ENCODE results near the gene SPG7. TPM values are rescaled to one million over a fixed set of nuclear protein-coding genes. Genes with fewer than 3 reads are reported as not detected.
"Not testable (repeated sequence)": the region's sequence is repeated elsewhere in the genome, so short reads cannot be mapped to it uniquely, and the experiment has no call there.

The SPG7 gene
- total RNA-seq, 4 donors from 2014 or later, result 79.0 to 156 (median 92.3) TPM

DNA sequence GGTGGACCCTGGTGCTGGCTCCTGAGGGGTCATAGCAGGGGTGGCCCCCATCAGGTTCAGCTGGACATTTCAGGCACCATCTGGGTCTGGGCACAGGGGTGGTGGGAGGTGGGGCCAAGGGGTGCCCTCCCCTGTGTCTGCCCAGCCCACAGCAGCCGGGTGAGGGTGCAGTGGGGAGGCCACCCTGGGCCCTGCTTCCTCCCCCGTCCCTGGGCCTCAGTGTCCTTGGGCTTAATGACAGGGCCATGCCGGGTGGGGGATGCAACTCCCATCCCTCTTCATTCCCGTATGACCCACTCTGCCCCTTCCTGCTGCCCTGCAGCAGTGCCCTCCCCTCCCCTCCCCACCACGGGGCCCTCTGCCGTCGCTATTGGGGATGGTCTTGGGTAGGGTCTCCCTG is 78.0 kb downstream of the SPG7 start:
- WGBS, 2 donors, result 82 to 90% methylated on average over 7 of the region's 7 CpGs
- intact Hi-C loops (cut with DNase I; ENCODE audit: low total_unique reads), result no loop called here
- no peak for TF ChIP-seq POLR2A (IDR thresholded peaks at IDR 0.05)
- TF ChIP-seq, protein P1, sequence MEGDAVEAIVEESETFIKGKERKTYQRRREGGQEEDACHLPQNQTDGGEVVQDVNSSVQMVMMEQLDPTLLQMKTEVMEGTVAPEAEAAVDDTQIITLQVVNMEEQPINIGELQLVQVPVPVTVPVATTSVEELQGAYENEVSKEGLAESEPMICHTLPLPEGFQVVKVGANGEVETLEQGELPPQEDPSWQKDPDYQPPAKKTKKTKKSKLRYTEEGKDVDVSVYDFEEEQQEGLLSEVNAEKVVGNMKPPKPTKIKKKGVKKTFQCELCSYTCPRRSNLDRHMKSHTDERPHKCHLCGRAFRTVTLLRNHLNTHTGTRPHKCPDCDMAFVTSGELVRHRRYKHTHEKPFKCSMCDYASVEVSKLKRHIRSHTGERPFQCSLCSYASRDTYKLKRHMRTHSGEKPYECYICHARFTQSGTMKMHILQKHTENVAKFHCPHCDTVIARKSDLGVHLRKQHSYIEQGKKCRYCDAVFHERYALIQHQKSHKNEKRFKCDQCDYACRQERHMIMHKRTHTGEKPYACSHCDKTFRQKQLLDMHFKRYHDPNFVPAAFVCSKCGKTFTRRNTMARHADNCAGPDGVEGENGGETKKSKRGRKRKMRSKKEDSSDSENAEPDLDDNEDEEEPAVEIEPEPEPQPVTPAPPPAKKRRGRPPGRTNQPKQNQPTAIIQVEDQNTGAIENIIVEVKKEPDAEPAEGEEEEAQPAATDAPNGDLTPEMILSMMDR (IDR thresholded peaks at IDR 0.05), result no peak
- H3K4me3 ChIP-seq (ENCODE audit: low read depth, poor library complexity, severe bottlenecking), result no peak overlapping the region
- no peak for DNase-seq (ENCODE audit: low spot score in 2 of 2)

DNA sequence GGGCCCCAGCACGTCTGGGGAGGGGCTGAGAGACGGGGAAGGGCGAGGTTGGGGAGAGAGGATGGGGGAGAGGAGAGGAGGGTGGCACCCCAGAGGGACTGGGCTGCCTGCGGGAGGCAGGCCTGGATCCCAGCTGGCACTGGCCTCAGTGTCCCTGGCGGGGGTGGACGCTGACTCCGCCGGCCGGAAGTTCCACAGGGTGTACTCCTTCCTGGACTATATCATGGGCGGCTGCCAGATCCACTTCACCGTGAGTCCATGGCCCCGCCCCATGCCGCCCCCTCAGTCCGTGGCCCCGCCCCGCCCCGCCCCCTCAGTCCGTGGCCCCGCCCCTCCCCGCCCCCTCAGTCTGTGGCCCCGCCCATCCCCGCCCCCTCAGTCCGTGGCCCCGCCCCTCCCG is 78.7 kb downstream of the SPG7 start:
- TF ChIP-seq POLR2A (IDR thresholded peaks at IDR 0.05), result no peak
- TF ChIP-seq, protein P1 (IDR thresholded peaks at IDR 0.05), result no peak
- WGBS, 2 donors, result 71 to 81% methylated on average over 9 to 13 of the region's 25 CpGs
- DNase-seq (ENCODE audit: low spot score in 2 of 2), result no peak
- no peak overlapping the region for H3K4me3 ChIP-seq (ENCODE audit: low read depth, poor library complexity, severe bottlenecking)
- intact Hi-C loops (cut with DNase I; ENCODE audit: low total_unique reads), result no loop called here

DNA sequence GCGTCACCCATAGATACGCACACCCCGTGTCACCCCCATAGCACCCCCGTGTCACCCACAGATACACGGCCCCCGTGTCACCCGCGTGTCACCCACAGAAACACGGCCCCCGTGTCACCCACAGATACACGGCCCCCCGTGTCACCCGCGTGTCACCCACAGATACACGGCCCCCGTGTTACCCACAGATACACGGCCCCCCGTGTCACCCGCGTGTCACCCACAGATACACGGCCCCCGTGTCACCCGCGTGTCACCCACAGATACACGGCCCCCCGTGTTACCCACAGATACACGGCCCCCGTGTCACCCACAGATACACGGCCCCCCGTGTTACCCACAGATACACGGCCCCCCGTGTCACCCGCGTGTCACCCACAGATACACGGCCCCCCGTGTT is 79.5 kb downstream of the SPG7 start:
- H3K4me3 ChIP-seq (ENCODE audit: low read depth, poor library complexity, severe bottlenecking); intact Hi-C loops (cut with DNase I; ENCODE audit: low total_unique reads); DNase-seq (ENCODE audit: low spot score in 2 of 2): not testable (repeated sequence)
- WGBS, 2 donors, result 96 to 100% methylated on average over 8 to 10 of the region's 36 CpGs

DNA sequence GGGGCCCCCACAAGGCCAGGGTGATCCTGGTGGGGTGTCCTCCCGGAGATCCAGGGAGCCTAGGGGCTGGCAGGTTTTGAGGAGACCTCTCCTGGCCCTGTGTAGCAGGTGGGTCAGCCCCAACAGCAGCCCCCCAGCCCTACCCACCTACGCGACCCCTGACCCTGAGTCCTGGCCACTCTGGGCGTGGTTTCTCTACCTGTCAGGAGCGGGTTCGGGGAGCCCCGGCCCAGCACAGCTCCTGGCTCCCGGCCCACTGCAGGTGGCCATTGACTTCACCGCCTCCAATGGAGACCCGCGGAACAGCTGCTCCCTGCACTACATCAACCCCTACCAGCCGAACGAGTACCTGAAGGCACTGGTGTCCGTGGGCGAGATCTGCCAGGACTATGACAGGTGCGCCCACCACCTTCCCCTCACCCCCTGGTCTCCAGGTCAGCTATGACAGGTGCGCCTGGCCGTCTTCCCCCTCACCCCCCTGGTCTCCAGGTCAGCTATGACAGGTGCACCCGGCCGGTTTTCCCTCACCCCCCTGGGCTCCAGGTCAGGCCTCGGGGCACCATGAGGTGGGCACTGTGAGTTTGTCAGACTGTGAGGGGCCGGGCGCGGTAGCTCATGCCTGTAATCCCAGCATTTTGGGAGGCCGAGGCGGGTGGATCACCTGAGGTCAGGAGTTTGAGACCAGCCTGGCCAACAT is 80.4 kb downstream of the SPG7 start:
- TF ChIP-seq, protein P1 (IDR thresholded peaks at IDR 0.05), result no peak
- TF ChIP-seq POLR2A (IDR thresholded peaks at IDR 0.05), result no peak
- 90 to 92% methylated on average over 17 to 26 of the region's 26 CpGs for WGBS, 2 donors
- no peak overlapping the region for H3K4me3 ChIP-seq (ENCODE audit: low read depth, poor library complexity, severe bottlenecking)
- intact Hi-C loops (cut with DNase I; ENCODE audit: low total_unique reads), result no loop called here
- no peak for DNase-seq (ENCODE audit: low spot score in 2 of 2)

DNA sequence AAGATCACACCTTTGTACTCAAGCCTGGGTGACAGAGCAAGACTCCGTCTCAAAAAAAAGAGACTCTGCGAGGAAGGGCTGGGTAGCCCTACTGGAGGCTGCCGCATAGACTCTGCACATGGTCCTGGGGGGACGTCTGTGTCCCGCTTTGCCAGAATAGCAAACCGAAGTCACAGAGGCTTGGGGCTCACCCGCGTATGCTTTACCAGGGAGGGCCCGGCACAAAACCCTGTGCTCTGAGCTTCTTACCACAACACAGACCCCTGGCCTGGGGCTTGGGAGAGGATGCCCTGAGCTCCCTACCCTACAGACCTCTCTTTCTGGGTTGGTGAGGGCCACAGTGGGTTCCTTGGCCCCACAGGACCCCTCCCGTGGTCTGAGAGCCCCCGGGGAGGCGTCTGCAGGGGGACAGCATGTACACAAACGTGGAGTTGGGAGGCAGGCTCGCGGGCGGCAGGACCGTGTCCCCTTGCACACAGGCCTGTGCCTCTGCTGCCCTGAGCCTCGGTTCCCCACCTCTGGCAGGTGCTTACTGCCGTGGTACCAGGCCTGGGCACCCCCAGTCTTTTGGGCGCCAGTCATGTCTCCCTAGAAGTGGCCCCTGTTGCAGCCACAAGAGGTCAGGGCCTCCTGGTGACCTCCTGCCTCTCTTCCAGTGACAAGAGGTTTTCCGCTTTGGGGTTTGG is 81.2 kb downstream of the SPG7 start:
- WGBS, 2 donors, result 89 to 91% methylated on average over 14 to 21 of the region's 21 CpGs
- intact Hi-C loops (cut with DNase I; ENCODE audit: low total_unique reads), result no loop called here
- H3K4me3 ChIP-seq (ENCODE audit: low read depth, poor library complexity, severe bottlenecking), result no peak overlapping the region
- TF ChIP-seq, protein P1 (IDR thresholded peaks at IDR 0.05), result no peak
- TF ChIP-seq POLR2A (IDR thresholded peaks at IDR 0.05), result no peak
- DNase-seq (ENCODE audit: low spot score in 2 of 2), result no peak

DNA sequence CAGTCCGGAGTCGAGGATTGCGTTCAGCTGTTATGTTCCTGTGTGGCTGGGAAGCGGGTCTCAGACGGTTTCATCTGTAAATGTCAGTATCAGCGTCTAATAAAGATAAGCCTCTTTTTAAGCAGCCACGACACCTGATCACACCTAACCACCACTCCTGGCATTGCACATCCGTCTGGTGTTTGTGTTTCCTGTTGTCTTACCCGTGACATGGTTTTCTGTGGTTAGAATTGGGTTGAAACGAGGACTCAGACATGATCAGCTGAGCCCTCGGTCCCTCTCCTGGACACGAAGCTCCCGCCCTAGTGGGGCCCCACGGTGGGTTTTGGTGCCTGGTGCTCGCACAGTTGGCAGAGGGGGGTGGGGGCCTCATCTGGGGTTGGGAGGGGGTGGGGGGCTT is 85.6 kb downstream of the SPG7 start:
- TF ChIP-seq, protein P1 (IDR thresholded peaks at IDR 0.05), result no peak
- no peak for TF ChIP-seq POLR2A (IDR thresholded peaks at IDR 0.05)

More for the DNA sequence above, 85.6 kb downstream of the SPG7 start:
- DNase-seq (ENCODE audit: low spot score in 2 of 2), result no peak
- WGBS, 2 donors, result 84% methylated on average over 15 of the region's 15 CpGs
- H3K4me3 ChIP-seq (ENCODE audit: low read depth, poor library complexity, severe bottlenecking), result no peak overlapping the region
- intact Hi-C loops (cut with DNase I; ENCODE audit: low total_unique reads), result no loop called here
